C4-2B (cell line): Measurements from ENCODE around the gene ELFN2.

ENCODE experiments used
- ZFX ChIP-seq: fragments of 450-650 bp; IDR thresholded peaks from 2 replicates; pipeline ENCODE4 v1.6.1; 2017
- TF ChIP-seq, protein P1 (sequence below): fragments of 450-650 bp; conservative IDR thresholded peaks from 2 replicates; pipeline ENCODE4 v1.5.1; 2017; ENCODE audit warnings: mild to moderate bottlenecking

DNA sequence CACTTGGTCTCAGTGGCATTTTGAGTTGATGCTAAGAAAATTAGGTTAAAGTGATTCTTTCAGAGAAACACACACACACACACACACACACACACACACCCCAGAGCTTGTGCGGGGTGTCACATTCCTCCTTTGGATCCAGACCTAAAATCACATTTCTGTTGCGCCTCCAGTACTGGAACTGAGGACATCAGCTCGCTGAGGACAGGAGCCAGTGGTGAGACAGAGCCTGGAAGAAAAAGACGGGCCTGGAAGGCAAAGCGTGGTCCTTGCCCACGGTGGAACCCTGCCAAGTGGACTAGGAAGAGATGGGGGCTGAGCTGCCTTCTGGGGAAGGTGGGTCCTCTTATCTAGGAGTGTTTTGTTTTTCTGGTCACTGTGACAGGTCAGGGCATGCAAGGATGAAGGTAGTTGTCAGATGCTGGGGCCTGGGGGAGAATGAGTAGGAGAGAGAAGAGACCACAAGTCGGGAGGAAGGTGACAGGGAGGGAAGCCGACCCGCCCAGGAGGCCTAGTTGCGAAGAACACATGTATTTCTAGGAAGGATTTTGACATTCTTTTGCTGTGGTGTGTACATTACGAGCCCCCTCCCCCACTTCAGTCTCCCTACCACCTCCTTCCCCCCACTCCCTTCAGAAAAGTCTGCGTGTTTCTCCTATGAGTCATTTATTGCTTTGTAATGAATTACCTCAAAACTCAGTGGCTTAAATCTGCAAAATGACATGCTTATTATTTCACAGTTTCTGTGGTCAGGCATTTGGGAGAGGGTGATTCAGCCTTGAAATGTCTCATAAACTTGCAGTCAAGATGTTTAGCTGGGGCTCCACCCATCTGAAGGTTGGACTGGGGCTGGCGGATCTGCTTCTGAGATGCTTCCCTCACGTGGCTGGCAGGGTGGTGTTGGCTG, 4.8 kb upstream of the ELFN2 start:
- TF ChIP-seq, protein P1, sequence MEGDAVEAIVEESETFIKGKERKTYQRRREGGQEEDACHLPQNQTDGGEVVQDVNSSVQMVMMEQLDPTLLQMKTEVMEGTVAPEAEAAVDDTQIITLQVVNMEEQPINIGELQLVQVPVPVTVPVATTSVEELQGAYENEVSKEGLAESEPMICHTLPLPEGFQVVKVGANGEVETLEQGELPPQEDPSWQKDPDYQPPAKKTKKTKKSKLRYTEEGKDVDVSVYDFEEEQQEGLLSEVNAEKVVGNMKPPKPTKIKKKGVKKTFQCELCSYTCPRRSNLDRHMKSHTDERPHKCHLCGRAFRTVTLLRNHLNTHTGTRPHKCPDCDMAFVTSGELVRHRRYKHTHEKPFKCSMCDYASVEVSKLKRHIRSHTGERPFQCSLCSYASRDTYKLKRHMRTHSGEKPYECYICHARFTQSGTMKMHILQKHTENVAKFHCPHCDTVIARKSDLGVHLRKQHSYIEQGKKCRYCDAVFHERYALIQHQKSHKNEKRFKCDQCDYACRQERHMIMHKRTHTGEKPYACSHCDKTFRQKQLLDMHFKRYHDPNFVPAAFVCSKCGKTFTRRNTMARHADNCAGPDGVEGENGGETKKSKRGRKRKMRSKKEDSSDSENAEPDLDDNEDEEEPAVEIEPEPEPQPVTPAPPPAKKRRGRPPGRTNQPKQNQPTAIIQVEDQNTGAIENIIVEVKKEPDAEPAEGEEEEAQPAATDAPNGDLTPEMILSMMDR = no peak
- no peak for TF ChIP-seq ZFX
